Activated T-helper 1 cell treated with Interleukin-2 at 50 U/mL for 16 hours (primary cell): ENCODE data around the gene PIGS.
A peak's percentile ranks its signal among the peaks of the same experiment; 100 is the strongest.
"Not testable (repeated sequence)": the region's sequence is repeated elsewhere in the genome, so short reads cannot be mapped to it uniquely, and the experiment has no call there.

ENCODE experiments used
- DNase-seq: peaks from one replicate; pipeline ENCODE4 v3.0.0-alpha.2; 2020; ENCODE audit warnings: low read depth

PIGS gene

GRCh38 chr17:28578246-28579195 lies 7.2 kb upstream of the PIGS start:
- no peak for DNase-seq

- DNase-seq: no peak
These were observed 6.1 kb upstream of the PIGS start for GRCh38 chr17:28577466-28577824.

GRCh38 chr17:28576758-28577465 lies 5.6 kb upstream of the PIGS start, which contains the start of gene ALDOC:
Gene ALDOC, minus strand, starts transcription at chr17:28576895. Its CDS starts 1,363 bp downstream, at chr17:28575532.
- DNase-seq: peak; percentile 98

- not testable (repeated sequence) for DNase-seq
These were observed 4.7 kb upstream of the PIGS start for GRCh38 chr17:28576016-28576415.

GRCh38 chr17:28575126-28575795 lies 3.9 kb upstream of the PIGS start:
- DNase-seq: no peak

GRCh38 chr17:28574526-28574925 lies 3.2 kb upstream of the PIGS start:
- DNase-seq: no peak

- no peak for DNase-seq
These were observed 2.7 kb upstream of the PIGS start for GRCh38 chr17:28573966-28574480.

GRCh38 chr17:28573521-28573920 lies 2.2 kb upstream of the PIGS start:
- DNase-seq: no peak

- no peak for DNase-seq
These were observed 1.7 kb upstream of the PIGS start for GRCh38 chr17:28573040-28573380.

GRCh38 chr17:28572259-28573039 lies 1.1 kb upstream of the PIGS start:
- DNase-seq: no peak

- peak; percentile 18 for DNase-seq
These were observed 486 bp downstream of the PIGS start for GRCh38 chr17:28570716-28571360.

- no peak for DNase-seq
These were observed 1.9 kb downstream of the PIGS start for GRCh38 chr17:28569446-28569845.

- no peak for DNase-seq
These were observed 3.7 kb downstream of the PIGS start for GRCh38 chr17:28567604-28568003.

GRCh38 chr17:28563475-28563874 lies 7.8 kb downstream of the PIGS start:
- no peak for DNase-seq

- DNase-seq: no peak
These were observed 16.3 kb downstream of the PIGS start for GRCh38 chr17:28555022-28555421.

- no peak for DNase-seq
These were observed 16.8 kb downstream of the PIGS start for GRCh38 chr17:28554565-28554964.

- no peak for DNase-seq
These were observed 18.3 kb downstream of the PIGS start for GRCh38 chr17:28553000-28553505.

GRCh38 chr17:28552176-28552999 lies 18.9 kb downstream of the PIGS start, which contains the start of gene UNC119:
Gene UNC119, minus strand, starts transcription at chr17:28552624. Its CDS starts 67 bp downstream, at chr17:28552557.
- peak; percentile 74 for DNase-seq

- DNase-seq: no peak
These were observed 19.7 kb downstream of the PIGS start for GRCh38 chr17:28551421-28552175.
